Thymus (tissue), 14 donors: ENCODE data around the gene STARD5. TPM values are rescaled to one million over a fixed set of nuclear protein-coding genes. Genes with fewer than 3 reads are reported as not detected.

Experiments
- DNase-seq, 9 donors: peaks; one replicate each; pipeline ENCODE4 v3.0.0-alpha.2; 2013; ENCODE audit warnings: low spot score in 9 of 9, low read depth in 6 of 9, missing footprints in 1 of 9
- H3K27ac ChIP-seq, 2 donors: one replicate each; pipeline ENCODE4 v1.5.1; 2013; ENCODE audit warnings: control low read depth in 1 of 2, low read depth in 1 of 2, low read length in 1 of 2, mild to moderate bottlenecking in 1 of 2, moderate library complexity in 1 of 2
- H3K27me3 ChIP-seq, 2 donors: one replicate each; pipeline ENCODE4 v1.5.1; 2013; ENCODE audit warnings: low read length in 1 of 2; ENCODE audit not compliant: control insufficient read depth in 2 of 2, insufficient read depth in 1 of 2
- H3K36me3 ChIP-seq, 2 donors: one replicate each; pipeline ENCODE4 v1.5.1; 2013; ENCODE audit warnings: low read length in 1 of 2, mild to moderate bottlenecking in 1 of 2, moderate library complexity in 1 of 2; ENCODE audit not compliant: control insufficient read depth in 2 of 2, insufficient read depth in 2 of 2
- H3K4me1 ChIP-seq, 2 donors: one replicate each; pipeline ENCODE4 v1.5.1; 2013; ENCODE audit warnings: low read length in 2 of 2; ENCODE audit not compliant: control insufficient read depth in 2 of 2, insufficient read depth in 2 of 2
- H3K4me3 ChIP-seq, 2 donors: one replicate each; pipeline ENCODE4 v1.5.1; 2013; ENCODE audit warnings: low read length in 2 of 2, control low read depth in 1 of 2, mild to moderate bottlenecking in 1 of 2
- H3K9me3 ChIP-seq, 2 donors: one replicate each; pipeline ENCODE4 v1.5.1; 2013; ENCODE audit warnings: low read length in 1 of 2, mild to moderate bottlenecking in 1 of 2; ENCODE audit not compliant: control insufficient read depth in 2 of 2, insufficient read depth in 1 of 2
- WGBS: extraction: QIAGEN DNeasy Blood & Tissue Kit; methylation state at CpG from one replicate; pipeline ENCODE4 v1.1.7; 2013; 5-methylcytosine and 5-hydroxymethylcytosine counted together
- long read RNA-seq, 10 donors: transcript quantifications; one replicate each; lab custom pipeline, GENCODE V29; 2026
- polyA plus RNA-seq: library from polyadenylated mRNA; stranded (reverse); fragments of 200-250 nt; gene quantifications from one replicate; pipeline ENCODE4 v1.2.3, GENCODE V29; 2013
- total RNA-seq: library from RNA; stranded (reverse); fragments of 120-200 nt; gene quantifications from one replicate; pipeline ENCODE4 v1.2.4, GENCODE V29; 2013
- donor health status: healthy.

STARD5 gene
- total RNA-seq (3.6 TPM), polyA plus RNA-seq (12.0 TPM)
- long read RNA-seq, donor 1, result 0 reads
- long read RNA-seq, donor 2, result 0 reads
- long read RNA-seq, donor 3, result 0 reads
- long read RNA-seq, donor 4, result 0 reads
- long read RNA-seq, donor 5, partial matches to known transcripts, result 0 of 2 reads
- long read RNA-seq, donor 5, other reads (novel, unspliced or antisense), result 0 of 2 reads
- long read RNA-seq, donor 6, result 0 reads
- long read RNA-seq, donor 7, full-length matches to known transcripts, result 2 of 2 reads
- long read RNA-seq, donor 7, partial matches to known transcripts, result 0 of 2 reads
- long read RNA-seq, donor 7, other reads (novel, unspliced or antisense), result 0 of 2 reads
- long read RNA-seq, donor 8, result 0 reads
- long read RNA-seq, donor 9, partial matches to known transcripts, result 0 of 1 reads
- long read RNA-seq, donor 9, other reads (novel, unspliced or antisense), result 0 of 1 reads
- long read RNA-seq, donor 10, partial matches to known transcripts, result 0 of 1 reads
- long read RNA-seq, donor 10, other reads (novel, unspliced or antisense), result 0 of 1 reads

GRCh38 chr15:81323944-81324881 is at the start of gene STARD5:
STARD5 (minus strand) TSS chr15:81324141; CDS start chr15:81324099, 42 bp downstream.
- H3K9me3 ChIP-seq, result no peaks in the 10 kb centered on the region
- 1% methylated on average over 67 of the region's 67 CpGs for WGBS
- peaks cover 0 to 5% of the 10 kb centered on the region in 2 donors for H3K27me3 ChIP-seq
- peak within 1 kb of the TSS in 1 of 2 donors; percentile 26 for H3K27ac ChIP-seq
- peak; percentile 80 to 96 (median 91) for DNase-seq
- H3K4me3 ChIP-seq, result peak within 1 kb of the TSS; percentile 37 to 79
- H3K36me3 ChIP-seq, result peaks cover 6 to 8% of the 10 kb centered on the region in 2 donors
- H3K4me1 ChIP-seq, result peaks cover 9 to 14% of the 10 kb centered on the region in 2 donors

- 94% methylated on average over 5 of the region's 5 CpGs for WGBS
- Histone ChIP-seq H3K4me1 (no peaks in the 10 kb centered on the region), H3K36me3 (no peaks in the 10 kb centered on the region), H3K4me3 (no peak overlapping the region), H3K27ac (no peak overlapping the region), H3K9me3 (no peaks in the 10 kb centered on the region), H3K27me3 (no peaks in the 10 kb centered on the region)
- no peak for DNase-seq
Measured at GRCh38 chr15:81373176-81373575, 49.2 kb upstream of the STARD5 start.

- no peaks in the 10 kb centered on the region for H3K36me3 ChIP-seq
- no peaks in the 10 kb centered on the region for H3K27me3 ChIP-seq
- WGBS, result 80% methylated on average over 3 of the region's 3 CpGs
- no peaks in the 10 kb centered on the region for H3K4me1 ChIP-seq
- H3K4me3 ChIP-seq, result no peak overlapping the region
- no peaks in the 10 kb centered on the region for H3K9me3 ChIP-seq
- DNase-seq, result no peak
- H3K27ac ChIP-seq, result no peak overlapping the region
Measured at GRCh38 chr15:81372575-81372974, 48.6 kb upstream of the STARD5 start.

GRCh38 chr15:81363718-81364500 is 40.0 kb upstream of the STARD5 start:
- Histone ChIP-seq H3K4me3 (no peak overlapping the region), H3K27me3 (no peaks in the 10 kb centered on the region), H3K36me3 (no peaks in the 10 kb centered on the region), H3K9me3 (no peaks in the 10 kb centered on the region), H3K27ac (no peak overlapping the region), H3K4me1 (no peaks in the 10 kb centered on the region)
- WGBS, result 96% methylated on average over 5 of the region's 5 CpGs
- DNase-seq, result no peak

GRCh38 chr15:81363276-81363675 is 39.3 kb upstream of the STARD5 start:
- DNase-seq, result no peak

GRCh38 chr15:81362790-81363189 is 38.8 kb upstream of the STARD5 start:
- Histone ChIP-seq H3K27me3 (no peaks in the 10 kb centered on the region), H3K9me3 (no peaks in the 10 kb centered on the region), H3K4me1 (no peaks in the 10 kb centered on the region), H3K27ac (no peak overlapping the region), H3K4me3 (no peak overlapping the region), H3K36me3 (no peaks in the 10 kb centered on the region)
- no peak for DNase-seq
- WGBS, result 96% methylated on average over 11 of the region's 11 CpGs

More at GRCh38 chr15:81363276-81363675, 39.3 kb upstream of the STARD5 start:
- Histone ChIP-seq H3K27ac (no peak overlapping the region), H3K36me3 (no peaks in the 10 kb centered on the region), H3K4me3 (no peak overlapping the region), H3K9me3 (no peaks in the 10 kb centered on the region), H3K27me3 (no peaks in the 10 kb centered on the region), H3K4me1 (no peaks in the 10 kb centered on the region)
- 96% methylated on average over 3 of the region's 3 CpGs for WGBS

GRCh38 chr15:81361891-81362290 is 38.0 kb upstream of the STARD5 start:
- WGBS, result over 99% methylated on average over 7 of the region's 7 CpGs
- no peaks in the 10 kb centered on the region for H3K36me3 ChIP-seq
- no peaks in the 10 kb centered on the region for H3K9me3 ChIP-seq
- no peak overlapping the region for H3K27ac ChIP-seq
- H3K27me3 ChIP-seq, result no peaks in the 10 kb centered on the region
- H3K4me3 ChIP-seq, result no peak overlapping the region
- no peaks in the 10 kb centered on the region for H3K4me1 ChIP-seq
- no peak for DNase-seq

GRCh38 chr15:81360491-81360890 is 36.5 kb upstream of the STARD5 start:
- Histone ChIP-seq H3K9me3 (no peaks in the 10 kb centered on the region), H3K4me1 (no peaks in the 10 kb centered on the region), H3K27me3 (no peaks in the 10 kb centered on the region), H3K27ac (no peak overlapping the region), H3K4me3 (no peak overlapping the region), H3K36me3 (no peaks in the 10 kb centered on the region)
- WGBS, result 97% methylated on average over 5 of the region's 5 CpGs
- DNase-seq, result no peak
